DMS153 (cell line): ENCODE results near the gene TAGLN2.

Experiments
- DNase-seq: peaks from one replicate; lab custom pipeline; 2025; lab: John Stamatoyannopoulos, UW

Gene TAGLN2

DNA sequence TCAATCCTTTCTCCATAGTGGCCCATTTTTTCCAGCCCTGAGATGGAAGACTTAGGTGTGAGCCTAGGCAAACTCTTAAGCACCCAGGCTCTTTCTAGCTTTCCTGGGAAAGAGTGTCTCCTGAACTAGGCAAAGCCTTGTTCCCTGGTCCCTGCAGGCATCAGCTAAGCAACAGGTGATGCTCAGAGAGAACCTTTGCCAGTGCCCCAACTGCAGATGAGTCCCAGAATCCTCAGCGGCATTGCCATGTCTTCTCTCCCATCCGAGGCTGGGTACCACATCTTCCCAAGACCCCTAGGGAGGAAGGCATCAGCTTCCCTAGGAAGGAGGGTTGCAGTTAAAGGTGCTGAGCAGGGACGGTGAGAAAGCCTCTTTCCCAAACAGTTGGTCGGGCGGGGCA is 54.6 kb downstream of the TAGLN2 start:
- no peak for DNase-seq

DNA sequence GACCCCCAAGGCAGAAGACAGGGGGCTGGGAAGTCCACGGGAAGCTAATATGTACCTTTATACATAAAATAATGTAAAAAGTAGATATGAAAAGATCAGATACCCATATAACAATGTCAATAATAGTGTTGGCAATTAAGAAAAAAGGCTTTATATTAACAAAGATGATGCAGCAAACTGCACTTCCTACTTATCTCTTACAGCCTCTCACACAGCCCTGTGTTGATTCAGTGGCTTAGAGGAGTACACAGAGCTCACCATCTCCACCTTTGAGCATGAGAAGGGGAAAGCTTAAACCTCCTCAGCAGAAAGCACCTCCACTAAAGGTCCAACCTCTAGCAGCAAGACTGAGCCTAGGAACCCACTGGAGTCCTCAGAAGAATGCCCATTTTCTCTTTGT is 55.7 kb downstream of the TAGLN2 start:
- no peak for DNase-seq

- DNase-seq: no peak
Observed at GRCh38 chr1:159869173-159869572, 56.1 kb downstream of the TAGLN2 start.

DNA sequence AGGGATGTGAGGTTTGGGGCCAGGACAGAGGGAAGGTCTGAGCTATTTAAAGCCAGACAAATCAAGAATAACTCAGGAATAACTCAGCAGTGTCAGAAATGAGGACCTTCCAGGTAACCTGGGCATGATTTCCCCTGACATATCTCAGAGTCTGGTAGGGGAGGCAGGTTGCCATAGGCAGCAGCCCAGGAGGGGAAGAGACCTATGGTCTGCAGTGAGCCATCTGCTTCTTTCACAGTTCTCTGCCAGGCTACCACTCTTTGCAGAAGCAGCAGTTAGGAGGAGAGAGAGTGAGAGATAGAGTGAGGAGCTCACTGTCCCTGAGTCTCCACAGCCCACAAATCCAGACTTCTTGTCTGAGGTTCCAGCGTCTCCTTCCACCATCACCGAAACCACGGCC is 56.5 kb downstream of the TAGLN2 start:
- no peak for DNase-seq
